SK-N-MC (cell line): ENCODE results near the gene RNF144B.

Experiments
- EZH2 ChIP-seq: fragments of 200-600 bp; sonication (generic); IDR thresholded peaks from one replicate; pipeline ENCODE4 v1.6.1; 2017; ENCODE audit warnings: antibody characterized with exemption
- FOXP2 ChIP-seq: optimal IDR thresholded peaks from 2 replicates; pipeline ENCODE3; 2011; ENCODE audit warnings: mild to moderate bottlenecking, moderate library complexity; ENCODE audit not compliant: insufficient read depth; ENCODE audit errors: extremely low read length, control extremely low read depth
- POLR2AphosphoS5 ChIP-seq: IDR thresholded peaks from 2 replicates; pipeline ENCODE4 v1.6.1; 2012; ENCODE audit warnings: mild to moderate bottlenecking, low read depth, low read length, borderline replicate concordance

- TF ChIP-seq POLR2AphosphoS5 (no peak), EZH2 (no peak), FOXP2 (no peak)
Observed at GRCh38 chr6:18367371-18367770, 19.8 kb upstream of the RNF144B start.
